Measurements from ENCODE around the gene LRSAM1.
A peak's percentile ranks its signal among the peaks of the same experiment; 100 is the strongest.

LRSAM1 gene

GRCh38 chr9:127519301-127520166 lies 68.2 kb downstream of the LRSAM1 start:
- no peak for DNase-seq

GRCh38 chr9:127520941-127521918 lies 69.9 kb downstream of the LRSAM1 start:
- DNase-seq: no peak

DNA sequence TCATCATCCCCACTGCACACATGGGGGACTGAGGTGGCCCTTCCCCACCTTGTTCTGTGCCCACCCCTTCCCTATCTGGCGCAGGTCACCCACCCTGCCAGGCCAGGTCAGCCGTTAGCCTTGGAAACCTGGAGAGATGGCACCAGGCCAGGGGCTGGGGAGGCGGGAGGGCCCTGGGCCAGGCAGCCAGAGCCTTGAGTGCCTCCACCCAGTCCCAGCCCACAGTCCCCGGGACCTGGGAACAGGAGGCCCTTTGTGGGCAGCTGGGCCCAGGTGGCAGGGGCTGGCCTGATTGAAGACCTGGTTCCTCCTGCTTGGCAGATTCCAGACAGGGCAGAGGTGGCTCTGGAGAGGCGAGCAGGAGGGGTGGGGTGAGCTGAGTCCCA lies 70.6 kb downstream of the LRSAM1 start:
- DNase-seq: no peak

DNA sequence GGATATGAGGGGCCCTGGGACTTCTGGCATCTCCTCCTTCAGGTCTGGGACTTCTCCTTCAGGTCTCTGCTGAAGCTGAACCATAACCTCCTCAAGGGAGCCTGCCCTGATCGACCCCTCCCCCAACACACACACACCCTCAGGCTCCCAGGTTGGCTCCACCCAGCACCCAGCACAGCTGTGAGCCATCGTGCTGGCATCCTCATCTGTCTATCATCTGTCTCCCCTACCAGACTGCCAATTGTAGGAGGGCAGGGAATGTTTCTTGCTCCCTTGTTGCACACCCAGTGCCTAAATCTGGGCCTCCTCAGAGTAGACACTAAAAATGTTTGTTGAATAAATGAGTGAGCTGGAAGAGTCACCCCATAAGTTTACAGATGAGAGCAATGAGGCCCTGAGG lies 71.4 kb downstream of the LRSAM1 start:
- DNase-seq: no peak

DNA sequence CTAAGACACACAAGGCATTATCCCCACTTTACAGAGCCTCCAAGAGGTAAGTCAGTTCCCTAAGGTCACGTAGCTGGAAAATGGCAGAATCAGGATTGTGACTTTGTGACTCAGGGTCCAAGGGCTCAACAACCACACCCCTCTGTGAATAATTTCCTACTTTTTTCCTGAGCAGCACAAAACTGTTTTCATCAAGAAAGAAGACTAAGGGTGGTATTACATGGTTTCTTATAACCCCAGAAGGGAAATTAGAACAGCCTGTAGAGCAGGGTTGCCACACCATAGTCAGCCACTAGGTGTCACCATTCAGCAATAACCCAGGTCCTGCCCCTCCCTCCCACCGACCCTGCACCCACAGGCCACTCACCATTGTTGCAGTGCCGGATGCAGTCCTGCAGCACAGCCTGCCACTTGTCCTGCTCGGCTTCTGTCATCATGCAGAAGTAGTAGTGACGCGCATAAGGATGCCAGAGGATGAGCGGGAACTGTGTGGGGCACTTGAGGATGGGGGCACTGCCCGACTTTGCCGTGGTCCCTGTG lies 72.1 kb downstream of the LRSAM1 start:
- DNase-seq: peak; percentile 42

DNA sequence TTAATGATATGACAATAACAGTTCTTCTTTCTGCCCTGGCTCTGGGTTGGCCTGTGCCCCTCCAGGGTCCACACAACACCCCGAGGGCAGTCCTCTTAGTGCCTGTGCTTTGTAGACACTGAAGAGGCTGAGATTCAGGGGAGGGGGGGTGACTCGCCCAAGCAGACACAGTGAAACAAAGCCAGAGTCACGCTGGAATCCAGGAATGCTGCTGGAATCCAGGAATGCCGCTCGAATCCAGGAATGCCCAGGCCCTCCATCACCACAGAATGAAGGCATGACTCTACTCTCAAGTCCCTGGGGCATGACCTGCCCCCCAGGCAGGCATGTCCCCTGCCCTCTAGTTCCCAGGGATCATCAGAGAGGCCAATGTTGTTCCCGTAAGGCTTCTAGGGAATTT lies 73.1 kb downstream of the LRSAM1 start:
- no peak for DNase-seq

DNA sequence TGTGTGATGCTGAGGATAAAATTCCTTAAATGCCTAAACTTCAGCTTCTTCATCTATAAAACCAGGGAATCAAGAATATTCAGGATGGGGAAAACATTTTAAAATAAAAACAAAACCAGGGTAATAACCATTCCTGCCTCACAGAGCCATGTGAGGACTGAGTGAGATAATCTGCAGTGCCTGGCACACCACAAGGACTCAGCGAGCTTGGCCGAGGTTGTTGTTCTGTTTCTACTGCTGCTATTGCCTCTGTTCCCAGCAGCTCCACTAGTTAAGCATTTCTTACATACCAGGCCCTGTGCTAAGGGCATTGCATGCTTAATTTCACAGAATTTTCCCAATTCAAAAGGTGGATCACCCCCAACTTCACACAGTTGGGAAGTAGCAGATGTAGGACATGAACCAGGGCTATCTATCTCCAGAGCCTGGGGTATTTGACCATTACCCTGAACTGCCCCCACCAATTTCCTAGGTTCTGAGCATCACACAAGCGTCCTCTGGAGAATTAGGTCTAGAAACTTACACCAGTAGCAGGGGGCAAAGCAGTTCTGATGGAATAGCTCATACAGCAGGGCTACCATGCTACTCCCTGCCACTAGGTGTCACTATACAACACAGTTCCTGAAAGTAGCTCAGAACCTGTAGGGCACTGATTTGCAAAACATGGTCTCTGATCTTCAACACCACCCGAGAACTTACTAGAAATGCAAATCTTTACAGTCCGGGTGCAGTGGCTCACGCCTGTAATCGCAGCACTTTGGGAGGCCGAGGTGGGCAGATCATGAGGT lies 74.3 kb downstream of the LRSAM1 start:
- peak; percentile 48 for DNase-seq

GRCh38 chr9:127526655-127527559 lies 75.6 kb downstream of the LRSAM1 start:
- DNase-seq: peak; percentile 94

- DNase-seq: no peak
Observed at GRCh38 chr9:127527560-127528268, 76.4 kb downstream of the LRSAM1 start.

- DNase-seq: no peak
Observed at GRCh38 chr9:127528422-127529251, 77.3 kb downstream of the LRSAM1 start.

DNA sequence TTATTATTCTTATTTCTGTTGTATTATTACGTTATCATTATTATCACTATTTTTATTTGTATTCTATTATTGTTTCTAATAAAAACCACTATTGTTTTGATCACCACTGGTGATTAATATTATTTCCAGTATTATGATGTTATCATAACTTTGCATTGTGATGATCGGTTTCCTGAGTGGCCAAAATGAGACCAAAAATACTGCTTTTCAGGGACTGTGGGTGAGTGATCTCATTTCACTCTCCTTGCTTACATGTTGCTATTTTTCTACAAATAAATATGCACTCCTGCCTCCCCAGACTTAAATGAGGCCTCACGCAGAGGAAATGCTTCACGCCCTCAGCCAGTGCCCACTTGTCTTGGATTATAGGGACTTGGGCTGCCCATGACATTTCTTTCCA lies 78.4 kb downstream of the LRSAM1 start:
- no peak for DNase-seq

GRCh38 chr9:127530206-127530941 lies 79.1 kb downstream of the LRSAM1 start:
- DNase-seq: peak; percentile 25

DNA sequence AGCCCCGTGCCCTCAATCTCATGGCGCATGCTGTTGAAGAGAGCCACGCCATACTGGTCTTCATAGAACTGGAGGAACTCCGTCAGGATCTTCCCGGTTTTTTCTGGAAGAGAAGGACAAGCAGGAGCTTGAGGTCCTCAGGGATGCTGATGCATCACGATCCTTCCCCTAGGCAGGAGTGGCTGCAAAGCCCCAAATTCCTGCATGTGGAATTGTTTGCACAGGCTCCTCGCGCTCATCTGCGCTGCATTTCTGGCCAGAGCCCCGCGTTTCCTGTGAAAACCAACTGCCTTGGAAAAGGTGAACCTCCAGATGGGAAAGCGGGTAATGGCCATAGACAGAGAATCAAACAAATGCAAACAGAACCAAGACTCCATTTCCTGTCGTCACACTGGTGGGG lies 80.4 kb downstream of the LRSAM1 start:
- DNase-seq: no peak

- DNase-seq: no peak
Observed at GRCh38 chr9:127534250-127534906, 83.1 kb downstream of the LRSAM1 start.

- no peak for DNase-seq
Observed at GRCh38 chr9:127534931-127535330, 83.6 kb downstream of the LRSAM1 start.

GRCh38 chr9:127535396-127535795 lies 84.1 kb downstream of the LRSAM1 start:
- DNase-seq: no peak

- no peak for DNase-seq
Observed at GRCh38 chr9:127535834-127536233, 84.5 kb downstream of the LRSAM1 start.

- DNase-seq: no peak
Observed at GRCh38 chr9:127536499-127536898, 85.2 kb downstream of the LRSAM1 start.

- DNase-seq: peak; percentile 72
Observed at GRCh38 chr9:127537014-127537413, 85.7 kb downstream of the LRSAM1 start.

All from NCI-H82 (cell line).